Tracheal epithelial cell (primary cell): ENCODE results near the gene PPP5C. TPM values are rescaled to one million over a fixed set of nuclear protein-coding genes. Genes with fewer than 3 reads are reported as not detected.

Source experiments
- total RNA-seq: library from RNA; depleted of rRNA; stranded (reverse); fragments of >200 nt; gene quantifications from 2 replicates; pipeline ENCODE4 v1.2.1, GENCODE V29; 2014

PPP5C gene
- total RNA-seq: 39.0 and 39.9 TPM in 2 replicates

DNA sequence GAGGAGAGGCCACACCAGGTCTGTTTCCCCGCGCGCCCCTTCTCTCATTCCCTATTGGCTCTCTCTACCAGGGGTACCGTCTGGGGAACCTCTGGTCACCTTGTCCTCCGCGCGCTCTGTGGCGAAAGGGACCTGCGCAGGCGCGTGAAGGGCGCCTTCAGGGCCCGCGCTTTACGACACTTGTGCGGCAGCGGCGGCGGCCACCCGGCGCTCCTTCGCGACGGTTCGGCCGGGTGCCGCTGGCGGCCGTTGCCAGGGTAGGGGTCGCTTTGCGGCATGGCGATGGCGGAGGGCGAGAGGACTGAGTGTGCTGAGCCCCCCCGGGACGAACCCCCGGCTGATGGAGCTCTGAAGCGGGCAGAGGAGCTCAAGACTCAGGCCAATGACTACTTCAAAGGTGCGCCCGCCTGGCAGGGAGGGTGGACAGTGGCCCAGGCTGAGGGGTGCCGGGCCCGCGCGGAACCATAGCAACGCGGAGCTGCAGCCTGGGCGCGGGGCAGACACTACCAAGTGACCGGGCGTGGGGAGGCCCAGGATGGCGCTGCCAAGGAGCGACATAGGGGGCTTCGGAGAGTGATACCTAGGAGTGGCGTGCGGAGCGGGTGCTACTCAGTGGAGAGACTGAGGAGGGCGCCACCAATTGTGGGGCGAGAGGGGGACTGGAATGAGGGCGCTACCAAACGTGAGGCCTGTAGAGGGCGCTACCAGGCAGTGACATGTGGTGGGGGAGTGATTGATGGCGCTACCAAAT, at the start of gene PPP5C:
PPP5C (plus strand) TSS at position 267 of the 751 bp plus-strand sequence; CDS start at position 277, 10 bp downstream.

GRCh38 chr19:46413262-46414031, 66.6 kb downstream of the PPP5C start, which contains the start of gene CCDC8:
CCDC8 (minus strand) TSS chr19:46413564; CDS start chr19:46412810, 754 bp downstream.

DNA sequence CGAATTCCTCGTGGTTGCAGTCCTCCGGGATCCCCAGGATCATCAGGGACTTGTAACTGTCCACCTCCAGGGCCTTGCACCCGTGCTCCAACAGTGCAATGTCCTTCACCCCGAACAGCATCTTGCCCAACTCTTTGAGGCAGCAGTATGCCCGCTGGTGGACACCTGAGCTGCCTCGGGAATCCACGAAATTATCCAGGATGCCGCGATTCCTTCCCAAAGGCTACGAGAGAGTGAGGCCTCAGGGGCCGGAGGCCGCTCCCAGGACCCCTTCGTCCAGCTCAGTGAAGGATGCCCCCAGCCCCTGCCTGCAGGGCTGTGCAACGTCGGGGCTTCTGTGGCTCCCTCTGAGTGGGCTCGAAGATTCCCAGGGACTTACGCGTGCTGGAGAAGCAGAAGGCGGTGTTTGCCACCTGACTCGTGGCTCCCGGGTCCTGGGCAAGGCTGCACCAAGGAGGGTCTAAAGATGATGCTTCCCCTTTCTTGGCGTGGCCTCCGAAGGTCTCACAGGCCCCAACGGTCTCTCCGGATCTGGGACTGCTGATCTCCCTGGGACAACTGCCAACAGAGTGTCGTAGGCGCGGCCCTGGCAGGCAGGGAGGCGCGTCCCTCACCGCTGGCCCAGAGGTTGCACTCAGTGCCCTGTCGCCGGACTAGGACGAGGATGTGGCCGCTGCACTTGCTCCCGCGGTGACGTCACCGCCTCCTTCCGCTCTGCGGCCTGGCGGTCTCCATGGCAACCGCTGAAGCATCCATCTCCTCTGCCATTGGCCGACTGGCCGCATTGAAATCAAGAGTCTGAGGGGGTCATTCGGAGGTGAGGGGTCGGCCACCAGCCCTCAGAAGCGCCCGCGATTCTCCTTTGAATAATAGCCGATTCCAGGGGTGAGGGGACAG, 81.6 kb downstream of the PPP5C start, which contains the start of gene PNMA8C:
PNMA8C (minus strand) TSS at position 698 of the 897 bp plus-strand sequence; CDS start at position 121, 577 bp downstream.

Other genes with a start within 250 kb of the PPP5C start
- not detected in 2 replicates for gene IGFL3, start 222.4 kb upstream of the PPP5C start, total RNA-seq
- 0.48 and 0.85 TPM in 2 replicates for gene IGFL2, start 198.8 kb upstream of the PPP5C start, total RNA-seq
- 1.4 TPM in 1 of 2 replicates, not detected in the other for gene IGFL1, start 117.3 kb upstream of the PPP5C start, total RNA-seq
- 0.48 and 0.85 TPM in 2 replicates for gene HIF3A, start 50.0 kb upstream of the PPP5C start, total RNA-seq
- gene CCDC8, start 66.5 kb downstream of the PPP5C start, total RNA-seq: 8.1 and 27.2 TPM in 2 replicates
- not detected in 2 replicates for gene PNMA8C, start 81.8 kb downstream of the PPP5C start, total RNA-seq
- gene PNMA8A, start 124.5 kb downstream of the PPP5C start, total RNA-seq: 0.72 and 2.3 TPM in 2 replicates
- 0.24 TPM in 1 of 2 replicates, not detected in the other for gene PNMA8B, start 148.8 kb downstream of the PPP5C start, total RNA-seq